Motor neuron (in vitro differentiated cells): ENCODE measurements around the gene MAN2B2. TPM values are rescaled to one million over a fixed set of nuclear protein-coding genes. Genes with fewer than 3 reads are reported as not detected.

Experiments
- ATAC-seq, 8 experiments: fragments of 200-7000 bp; cut with Tn5 transposase; replicated peaks in 6 of 8; 2 replicates each; pipeline ENCODE4 v1.8.0; 2021; ENCODE audit warnings: mild to moderate bottlenecking in 8 of 8, moderate library complexity in 8 of 8
- H3K27ac ChIP-seq, 2 donors: fragments of 250-450 bp; sonication (Bioruptor Pico); 2 replicates each; pipeline ENCODE4 v1.9.0; 2021; ENCODE audit warnings: antibody characterized with exemption in 2 of 2, mild to moderate bottlenecking in 2 of 2, moderate library complexity in 1 of 2
- H3K4me1 ChIP-seq, 2 donors: fragments of 250-450 bp; sonication (Bioruptor Pico); replicated peaks in 1 of 2; 2 replicates each; pipeline ENCODE4 v1.6.1; 2021; ENCODE audit warnings: antibody characterized with exemption in 2 of 2, mild to moderate bottlenecking in 2 of 2, moderate library complexity in 1 of 2
- H3K4me3 ChIP-seq, 5 donors: fragments of 250-450 bp; sonication (Bioruptor Pico); 2 replicates each; pipeline ENCODE4 v1.9.0; 2021; ENCODE audit warnings: antibody characterized with exemption in 5 of 5, mild to moderate bottlenecking in 5 of 5, moderate library complexity in 4 of 5
- WGBS, 10 experiments: fragments of 450-650 bp; shearing (Covaris generic); methylation state at CpG; one replicate each; pipeline ENCODE4 v1.0.0; 2022; 5-methylcytosine and 5-hydroxymethylcytosine counted together
- in situ Hi-C, 9 experiments: fragments of 400-800 bp; cut with MboI; loops; one replicate each; pipeline ENCODE4 v1.15.0; 2021; ENCODE audit warnings: low sequenced_read_pairs in 9 of 9, low pct_unique_long_range_greater_than_20kb in 2 of 9; ENCODE audit not compliant: unreplicated experiment in 9 of 9
- total RNA-seq, 8 experiments: library from RNA; unstranded; fragments of 300-600 nt; gene quantifications; 2 replicates each; pipeline versions ENCODE4 v1.2.3 to v1.2.4, GENCODE V29; 2022

The MAN2B2 gene
- total RNA-seq = 10 to 100 TPM in 4 of 8 experiments, 1 to 10 TPM in 4; 4.0 to 36.3 (median 12.2) TPM

- peaks cover 0 to 4% of the 10 kb centered on the region in 2 donors for H3K4me1 ChIP-seq
- peak; percentile 93 to 96 (median 94) for ATAC-seq
- in situ Hi-C loops = loop anchor here in 2 of 9 experiments (25.0 kb wide), 1 partner anchor 313 kb away; the partner anchor contains the start of gene WFS1 (in 2 of the 2)
- H3K4me3 ChIP-seq = peak within 1 kb of the TSS; percentile 49 to 76 (median 66)
- WGBS, 10 experiments = 0 to 3% (median 0%) methylated on average over 2 to 12 of the region's 62 CpGs; no CpG with 5 or more reads in 4 of the 10 experiments
- H3K27ac ChIP-seq = no peak within 1 kb of the TSS
Measured at GRCh38 chr4:6574747-6575502, at the start of gene MAN2B2. TSS of gene MAN2B2 (plus strand) at chr4:6575189. CDS start at chr4:6575211, 22 bp downstream.

GRCh38 chr4:6525474-6525873 lies 49.5 kb upstream of the MAN2B2 start:
- 20 to 93% (median 75%) methylated on average over 1 to 7 of the region's 9 CpGs; no CpG with 5 or more reads in 3 of the 10 experiments for WGBS, 10 experiments
- H3K4me3 ChIP-seq = no peak overlapping the region
- no peak for ATAC-seq
- no peak overlapping the region for H3K27ac ChIP-seq
- H3K4me1 ChIP-seq = peaks cover 8 to 18% of the 10 kb centered on the region in 2 donors
- in situ Hi-C loops = loop anchor here in 1 of 9 experiments (25.0 kb wide), 1 partner anchor 263 kb away; the partner anchor contains the start of gene WFS1

- H3K4me3 ChIP-seq = no peak overlapping the region
- ATAC-seq = peak in 2 of 8 experiments; percentile 28 to 71
- H3K27ac ChIP-seq = no peak overlapping the region
- 13 to 92% (median 61%) methylated on average over 1 to 5 of the region's 5 CpGs; no CpG with 5 or more reads in 5 of the 10 experiments for WGBS, 10 experiments
- H3K4me1 ChIP-seq = peaks cover 7 to 14% of the 10 kb centered on the region in 2 donors
- in situ Hi-C loops = loop anchor here in 1 of 9 experiments (25.0 kb wide), 1 partner anchor 264 kb away; the partner anchor contains the start of gene WFS1
Measured at GRCh38 chr4:6526156-6526555, 48.8 kb upstream of the MAN2B2 start.

GRCh38 chr4:6526671-6527091 lies 48.3 kb upstream of the MAN2B2 start:
- no peak overlapping the region for H3K4me3 ChIP-seq
- peaks cover 7 to 14% of the 10 kb centered on the region in 2 donors for H3K4me1 ChIP-seq
- 0 to 49% (median 7%) methylated on average over 1 to 7 of the region's 9 CpGs; no CpG with 5 or more reads in 7 of the 10 experiments for WGBS, 10 experiments
- ATAC-seq = peak in 5 of 8 experiments; percentile 28 to 76 (median 50)
- in situ Hi-C loops = loop anchor here in 1 of 9 experiments (25.0 kb wide), 1 partner anchor 264 kb away; the partner anchor contains the start of gene WFS1
- H3K27ac ChIP-seq = no peak overlapping the region

- Histone ChIP-seq H3K27ac (no peak overlapping the region), H3K4me3 (no peak overlapping the region), H3K4me1 (peaks cover 7 to 14% of the 10 kb centered on the region in 2 donors)
- no peak for ATAC-seq
- in situ Hi-C loops = loop anchor here in 1 of 9 experiments (25.0 kb wide), 1 partner anchor 265 kb away; the partner anchor contains the start of gene WFS1
- WGBS, 10 experiments = 88 to 100% (median 96%) methylated on average over 1 to 4 of the region's 8 CpGs; no CpG with 5 or more reads in 4 of the 10 experiments
Measured at GRCh38 chr4:6527259-6527658, 47.7 kb upstream of the MAN2B2 start.

GRCh38 chr4:6527683-6528595 lies 47.0 kb upstream of the MAN2B2 start:
- in situ Hi-C loops = loop anchor here in 1 of 9 experiments (25.0 kb wide), 1 partner anchor 266 kb away; the partner anchor contains the start of gene WFS1
- Histone ChIP-seq H3K4me1 (peaks cover 7 to 14% of the 10 kb centered on the region in 2 donors), H3K4me3 (no peak overlapping the region), H3K27ac (no peak overlapping the region)
- 44 to 100% (median 93%) methylated on average over 1 to 7 of the region's 26 CpGs; no CpG with 5 or more reads in 4 of the 10 experiments for WGBS, 10 experiments
- peak in 1 of 8 experiments; percentile 11 for ATAC-seq

GRCh38 chr4:6529021-6529420 lies 46.0 kb upstream of the MAN2B2 start:
- WGBS, 10 experiments = 15 to 40% (median 20%) methylated on average over 1 to 3 of the region's 10 CpGs; no CpG with 5 or more reads in 5 of the 10 experiments
- in situ Hi-C loops = loop anchor here in 1 of 9 experiments (25.0 kb wide), 1 partner anchor 267 kb away; the partner anchor contains the start of gene WFS1
- peak in 5 of 8 experiments; percentile 29 to 75 (median 66) for ATAC-seq
- Histone ChIP-seq H3K4me1 (peaks cover 6 to 13% of the 10 kb centered on the region in 2 donors), H3K27ac (no peak overlapping the region), H3K4me3 (no peak overlapping the region)

GRCh38 chr4:6530301-6530700 lies 44.7 kb upstream of the MAN2B2 start:
- no peak overlapping the region for H3K4me3 ChIP-seq
- H3K4me1 ChIP-seq = peaks cover 3 to 8% of the 10 kb centered on the region in 2 donors
- ATAC-seq = no peak
- WGBS, 10 experiments = 86 to 97% (median 95%) methylated on average over 4 to 10 of the region's 15 CpGs; no CpG with 5 or more reads in 7 of the 10 experiments
- in situ Hi-C loops = loop anchor here in 1 of 9 experiments (25.0 kb wide), 1 partner anchor 268 kb away; the partner anchor contains the start of gene WFS1
- H3K27ac ChIP-seq = no peak overlapping the region

GRCh38 chr4:6530964-6531363 lies 44.0 kb upstream of the MAN2B2 start:
- in situ Hi-C loops = loop anchor here in 1 of 9 experiments (25.0 kb wide), 1 partner anchor 269 kb away; the partner anchor contains the start of gene WFS1
- Histone ChIP-seq H3K4me1 (peaks cover 3 to 8% of the 10 kb centered on the region in 2 donors), H3K27ac (no peak overlapping the region), H3K4me3 (no peak overlapping the region)
- ATAC-seq = no peak
- 30 to 80% (median 58%) methylated on average over 1 to 4 of the region's 9 CpGs; no CpG with 5 or more reads in 5 of the 10 experiments for WGBS, 10 experiments

- in situ Hi-C loops = loop anchor here in 1 of 9 experiments (25.0 kb wide), 1 partner anchor 270 kb away; the partner anchor contains the start of gene WFS1
- no peak overlapping the region for H3K27ac ChIP-seq
- peaks cover 3 to 8% of the 10 kb centered on the region in 2 donors for H3K4me1 ChIP-seq
- no peak for ATAC-seq
- 53 to 70% (median 60%) methylated on average over 2 to 3 of the region's 3 CpGs; no CpG with 5 or more reads in 7 of the 10 experiments for WGBS, 10 experiments
- no peak overlapping the region for H3K4me3 ChIP-seq
Measured at GRCh38 chr4:6532102-6532501, 42.9 kb upstream of the MAN2B2 start.

- H3K4me3 ChIP-seq = no peak overlapping the region
- H3K4me1 ChIP-seq = peaks cover 3 to 8% of the 10 kb centered on the region in 2 donors
- H3K27ac ChIP-seq = no peak overlapping the region
- in situ Hi-C loops = loop anchor here in 1 of 9 experiments (25.0 kb wide), 1 partner anchor 270 kb away; the partner anchor contains the start of gene WFS1
- 0 to 80% (median 50%) methylated on average over 1 to 4 of the region's 9 CpGs; no CpG with 5 or more reads in 3 of the 10 experiments for WGBS, 10 experiments
- ATAC-seq = no peak
Measured at GRCh38 chr4:6532658-6533057, 42.3 kb upstream of the MAN2B2 start.

GRCh38 chr4:6534050-6534449 lies 40.9 kb upstream of the MAN2B2 start:
- in situ Hi-C loops = loop anchor here in 1 of 9 experiments (25.0 kb wide), 1 partner anchor 272 kb away; the partner anchor contains the start of gene WFS1
- no peak for ATAC-seq
- WGBS, 10 experiments = 40 to 86% methylated on average over 1 of the region's 1 CpG; no CpG with 5 or more reads in 8 of the 10 experiments

More at GRCh38 chr4:6534050-6534449, 40.9 kb upstream of the MAN2B2 start:
- Histone ChIP-seq H3K4me1 (peaks cover 2 to 9% of the 10 kb centered on the region in 2 donors), H3K27ac (no peak overlapping the region), H3K4me3 (no peak overlapping the region)
